Renal cortex interstitium (tissue), 11 donors: ENCODE results near the gene RBM44. TPM values are rescaled to one million over a fixed set of nuclear protein-coding genes. Genes with fewer than 3 reads are reported as not detected.
"Not testable (repeated sequence)": the region's sequence is repeated elsewhere in the genome, so short reads cannot be mapped to it uniquely, and the experiment has no call there.

Experiments
- DNase-seq, 11 donors: peaks; one replicate each; pipeline ENCODE4 v3.0.0-alpha.2; 2013; ENCODE audit warnings: low read depth in 9 of 11, low spot score in 4 of 11; ENCODE audit errors: extremely low read depth in 1 of 11
- polyA plus RNA-seq, 3 donors: library from polyadenylated mRNA; unstranded; fragments of 120-200 nt; gene quantifications; one replicate each; pipeline ENCODE4 v1.2.1, GENCODE V29; 2013; ENCODE audit not compliant: insufficient read length in 3 of 3

Gene RBM44
- polyA plus RNA-seq, 3 donors: 0.53 to 0.70 (median 0.56) TPM

GRCh38 chr2:237827421-237827987 lies 28.9 kb downstream of the RBM44 start:
- DNase-seq: no peak

GRCh38 chr2:237830522-237830921 lies 31.9 kb downstream of the RBM44 start:
- DNase-seq: no peak

DNA sequence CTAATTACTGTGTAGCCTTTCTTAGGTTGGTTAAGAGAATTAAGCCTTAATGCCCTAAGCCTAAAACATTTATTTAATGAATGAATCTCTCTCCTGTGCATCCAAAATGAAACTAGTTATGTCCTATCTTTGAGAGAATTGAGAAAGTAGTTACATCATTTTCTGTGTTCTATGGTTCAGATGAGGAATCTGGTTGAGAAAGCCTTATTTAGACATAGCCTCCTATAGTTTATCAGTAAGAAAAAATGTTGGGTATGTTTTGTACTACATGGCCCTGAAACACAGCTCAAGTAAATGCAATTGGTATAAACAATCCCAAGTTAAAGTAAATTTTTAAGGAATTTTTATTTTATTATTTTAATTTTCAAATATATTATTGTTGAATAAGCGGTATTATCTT lies 35.0 kb downstream of the RBM44 start:
- DNase-seq: no peak

DNA sequence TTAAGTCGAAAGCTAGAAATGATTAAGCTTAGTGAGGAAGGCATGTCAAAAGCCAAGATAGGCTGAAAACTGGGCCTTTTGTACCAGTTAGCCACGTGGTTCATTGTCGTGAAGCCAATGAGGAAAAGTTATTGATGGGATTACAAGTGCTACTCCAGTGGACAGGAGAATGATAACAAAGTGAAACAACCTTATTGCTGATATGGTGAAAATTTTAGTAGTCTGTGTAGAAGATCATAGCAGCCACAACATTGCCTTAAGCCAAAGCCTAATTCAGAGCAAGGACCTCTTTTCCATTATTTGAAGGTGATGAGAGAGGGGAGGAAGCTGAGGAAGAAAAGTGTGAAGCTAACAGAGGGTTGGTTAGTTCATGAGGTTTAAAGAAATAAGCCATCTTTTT lies 36.8 kb downstream of the RBM44 start:
- no peak for DNase-seq

GRCh38 chr2:237841051-237841450 lies 42.5 kb downstream of the RBM44 start:
- no peak for DNase-seq

GRCh38 chr2:237848940-237849339 lies 50.4 kb downstream of the RBM44 start:
- DNase-seq: not testable (repeated sequence)

DNA sequence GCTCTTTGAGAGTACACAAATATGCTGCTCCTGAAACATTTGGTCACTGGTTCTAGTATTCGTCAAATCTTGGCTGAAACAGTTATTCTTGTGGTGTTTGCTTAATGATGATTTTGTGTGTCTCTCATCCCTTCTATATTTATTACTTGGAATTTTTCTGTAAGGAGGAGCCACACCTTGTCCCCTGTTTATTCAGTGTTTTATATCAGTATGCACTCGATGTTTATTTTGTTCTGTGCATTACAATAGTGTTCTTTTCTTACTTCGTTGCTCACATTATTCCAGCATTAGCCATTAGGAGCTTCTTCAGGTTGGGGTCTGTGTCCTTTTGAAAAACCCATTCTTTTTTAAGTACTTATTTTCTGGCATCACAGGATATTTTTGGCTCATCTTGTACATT lies 55.7 kb downstream of the RBM44 start:
- no peak for DNase-seq

- no peak for DNase-seq
Measured at GRCh38 chr2:237857791-237858190, 59.2 kb downstream of the RBM44 start.

DNA sequence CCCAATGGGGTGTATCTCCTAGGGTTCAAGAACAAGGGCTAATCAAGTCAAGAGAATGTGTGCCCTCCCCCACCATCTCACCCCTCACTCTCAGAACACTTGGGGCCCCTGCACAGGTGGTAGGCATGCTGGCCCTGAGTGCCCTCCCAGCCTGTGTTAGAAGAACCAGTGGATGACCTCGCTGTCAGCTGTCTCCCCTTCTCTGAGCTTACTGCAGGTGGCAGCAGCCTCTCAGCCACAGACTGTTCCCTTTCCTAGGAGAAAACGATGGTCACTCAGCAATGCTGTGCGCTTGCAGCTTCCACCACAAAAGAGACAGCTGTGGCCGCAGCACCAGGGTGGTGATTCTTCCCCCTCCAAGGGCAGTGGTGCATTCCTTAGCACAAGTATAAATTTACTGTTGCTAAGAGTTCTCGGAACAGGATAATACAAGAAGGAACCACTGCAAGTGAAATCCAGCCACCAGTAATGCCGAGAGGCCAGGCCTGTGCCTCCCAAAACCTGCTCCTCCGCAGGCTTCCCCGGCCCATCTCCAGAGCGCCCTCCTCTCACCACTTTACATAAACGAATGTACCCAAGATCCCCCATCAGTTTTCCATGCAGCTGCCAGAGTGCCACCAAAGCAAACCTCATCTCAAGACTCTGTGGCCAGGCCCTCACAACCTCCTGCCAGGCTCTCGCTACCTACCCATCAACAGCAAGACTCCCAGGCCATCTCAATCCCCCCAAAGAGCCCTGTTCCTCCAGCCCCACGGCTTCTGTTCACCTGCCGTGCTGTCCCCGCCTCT lies 59.9 kb downstream of the RBM44 start:
- DNase-seq: peak in 9 of 11 donors; percentile 40 to 75 (median 58)

GRCh38 chr2:237859082-237859433 lies 60.5 kb downstream of the RBM44 start:
- no peak for DNase-seq

DNA sequence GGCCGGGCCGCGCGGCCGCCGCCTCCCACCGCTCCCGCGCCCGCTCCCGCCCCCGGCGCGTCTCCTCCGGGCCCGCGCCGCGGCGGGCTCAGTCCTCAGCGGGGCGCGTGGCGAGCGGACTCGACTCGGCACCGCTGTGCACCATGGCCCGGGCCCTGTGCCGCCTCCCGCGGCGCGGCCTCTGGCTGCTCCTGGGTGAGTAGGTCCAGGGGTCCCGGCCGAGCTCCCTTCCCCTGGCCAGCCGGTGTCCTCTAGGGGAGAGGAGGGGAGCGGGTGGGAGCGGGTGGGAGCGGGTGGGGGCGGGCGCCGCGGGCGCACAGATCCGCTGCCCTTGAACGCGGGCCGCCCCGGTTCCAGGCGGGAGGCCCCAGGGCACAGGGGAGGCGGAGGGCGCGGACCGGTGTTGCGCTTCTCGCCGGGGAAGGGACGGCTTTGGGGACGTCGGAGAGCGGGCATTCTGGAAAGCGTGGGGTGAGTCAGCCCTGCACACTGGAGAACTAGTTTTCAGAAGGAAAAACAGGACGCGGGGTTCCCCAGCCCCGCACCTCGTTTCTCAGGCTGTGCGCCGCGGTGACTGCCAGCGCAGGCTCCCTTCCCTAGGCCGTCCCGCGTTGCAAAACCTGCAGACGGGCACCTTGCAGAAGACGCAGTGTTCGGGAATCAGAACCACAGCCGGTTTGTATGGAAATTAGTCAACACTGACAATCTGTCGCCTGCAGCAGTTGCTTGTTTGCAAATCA lies 61.1 kb downstream of the RBM44 start, which contains the start of gene RAMP1:
TSS of gene RAMP1 (plus strand) at position 91 of the 740 bp plus-strand sequence. CDS start at position 144, 53 bp downstream.
- no peak for DNase-seq

GRCh38 chr2:237860273-237860935 lies 61.8 kb downstream of the RBM44 start:
- no peak for DNase-seq

GRCh38 chr2:237861875-237862527 lies 63.4 kb downstream of the RBM44 start:
- DNase-seq: no peak

GRCh38 chr2:237862528-237862895 lies 63.9 kb downstream of the RBM44 start:
- DNase-seq: no peak

- DNase-seq: no peak
Measured at GRCh38 chr2:237863102-237863511, 64.5 kb downstream of the RBM44 start.

GRCh38 chr2:237863689-237864443 lies 65.3 kb downstream of the RBM44 start:
- no peak for DNase-seq

GRCh38 chr2:237864444-237864931 lies 65.9 kb downstream of the RBM44 start:
- DNase-seq: no peak

DNA sequence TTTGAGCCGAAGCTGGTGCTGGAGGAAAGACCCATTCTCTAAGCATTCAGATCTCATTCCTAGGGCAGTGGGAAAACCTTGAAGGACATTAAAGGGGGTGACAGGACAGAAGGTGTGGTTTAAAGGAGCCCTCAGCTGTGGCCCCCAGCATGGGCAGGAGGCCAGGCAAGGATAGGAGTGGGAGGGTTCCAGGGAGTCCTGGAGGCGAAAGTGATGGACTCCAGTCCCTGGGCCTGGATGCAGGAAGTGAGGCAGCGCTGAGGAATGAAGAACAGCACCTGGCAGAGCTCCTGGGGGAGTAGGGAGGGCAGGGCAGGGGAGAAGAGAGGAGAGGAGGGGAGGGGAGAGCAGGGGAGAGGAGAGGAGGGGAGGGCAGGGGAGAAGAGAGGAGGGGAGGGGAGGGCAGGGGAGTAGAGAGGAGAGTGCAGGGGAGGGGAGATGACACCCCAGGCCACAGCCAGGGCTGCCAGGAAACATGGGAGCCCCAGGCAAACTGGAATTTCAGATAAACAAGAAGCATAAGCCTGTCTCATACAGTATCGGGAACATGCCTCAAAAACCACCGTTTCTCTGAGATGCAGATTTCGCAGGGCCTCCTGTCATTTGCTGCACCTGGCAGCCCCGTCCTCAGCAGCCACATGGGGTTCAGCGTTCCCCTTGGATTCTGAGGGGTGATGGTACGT lies 66.5 kb downstream of the RBM44 start:
- no peak for DNase-seq
